SH-SY5Y (cell line): ENCODE results near the gene IFNG-AS1.

Experiments
- GATA2 ChIP-seq: IDR thresholded peaks from 2 replicates; pipeline ENCODE4 v1.6.1; 2011; ENCODE audit warnings: mild to moderate bottlenecking, low read depth, low read length
- GATA3 ChIP-seq: IDR thresholded peaks from 2 replicates; pipeline ENCODE4 v1.6.1; 2011; ENCODE audit warnings: low read depth, mild to moderate bottlenecking, low read length, moderate library complexity

- TF ChIP-seq GATA3, result no peak
- TF ChIP-seq GATA2, result no peak
These were observed 54.2 kb downstream of the IFNG-AS1 start for GRCh38 chr12:68043435-68043834.
